Mesenchymal stem cell (in vitro differentiated cells and primary cell): ENCODE results near the gene FKBP2.
A peak's percentile ranks its signal among the peaks of the same experiment; 100 is the strongest.

ENCODE experiments used
- DNase-seq: peaks from one replicate; pipeline ENCODE4 v3.0.0-alpha.2; 2013
- H2AFZ ChIP-seq: one replicate; pipeline ENCODE4 v1.6.1; 2013; ENCODE audit warnings: low read depth, mild to moderate bottlenecking, control low read depth, inconsistent platforms, low read length, moderate library complexity
- H2AK5ac ChIP-seq: 2 replicates; pipeline ENCODE4 v1.6.1; 2013; ENCODE audit warnings: low read length, moderate library complexity, mild to moderate bottlenecking, inconsistent platforms; ENCODE audit not compliant: severe bottlenecking
- H2BK120ac ChIP-seq: one replicate; pipeline ENCODE4 v1.6.1; 2013; ENCODE audit warnings: low read depth, mild to moderate bottlenecking, inconsistent platforms, low read length, moderate library complexity
- H2BK12ac ChIP-seq, 2 experiments: one replicate each; pipeline ENCODE4 v1.6.1; 2013; ENCODE audit warnings: inconsistent platforms in 2 of 2, low read length in 2 of 2, mild to moderate bottlenecking in 2 of 2, moderate library complexity in 2 of 2, control low read depth in 1 of 2
- H2BK15ac ChIP-seq: one replicate; pipeline ENCODE4 v1.6.1; 2013; ENCODE audit warnings: mild to moderate bottlenecking, low read depth, inconsistent platforms; ENCODE audit not compliant: poor library complexity, severe bottlenecking
- H2BK5ac ChIP-seq: 2 replicates; pipeline ENCODE4 v1.6.1; 2013; ENCODE audit warnings: low read depth, mild to moderate bottlenecking, low read length, control low read depth, inconsistent platforms; ENCODE audit not compliant: poor library complexity, severe bottlenecking
- H3K14ac ChIP-seq, 2 experiments: one replicate each; pipeline ENCODE4 v1.6.1; 2013; ENCODE audit warnings: inconsistent platforms in 2 of 2, low read length in 2 of 2, control low read depth in 1 of 2, mild to moderate bottlenecking in 1 of 2, moderate library complexity in 1 of 2
- H3K18ac ChIP-seq, 2 experiments: one replicate each; pipeline ENCODE4 v1.6.1; 2013; ENCODE audit warnings: inconsistent platforms in 2 of 2, low read length in 2 of 2, control low read depth in 1 of 2, low read depth in 1 of 2, mild to moderate bottlenecking in 1 of 2
- H3K23ac ChIP-seq, 2 experiments: one replicate each; pipeline ENCODE4 v1.6.1; 2013; ENCODE audit warnings: inconsistent platforms in 2 of 2, low read length in 2 of 2, mild to moderate bottlenecking in 2 of 2, moderate library complexity in 2 of 2, control low read depth in 1 of 2
- H3K27ac ChIP-seq: 2 replicates; pipeline ENCODE4 v1.5.1; 2013; ENCODE audit warnings: mild to moderate bottlenecking, moderate library complexity, low read length, control low read depth, inconsistent platforms; ENCODE audit not compliant: poor library complexity, severe bottlenecking
- H3K27me3 ChIP-seq, 2 experiments: 2 replicates each; pipeline versions ENCODE4 v1.6.1 to v1.7.0; 2013; ENCODE audit warnings: low read length in 2 of 2, mild to moderate bottlenecking in 2 of 2, moderate library complexity in 2 of 2, control low read depth in 1 of 2, inconsistent platforms in 1 of 2; ENCODE audit not compliant: control insufficient read depth in 1 of 2, insufficient read depth in 1 of 2
- H3K36me3 ChIP-seq, 2 experiments: 2 replicates each; pipeline versions ENCODE4 v1.6.1 to v1.7.0; 2013; ENCODE audit warnings: low read length in 2 of 2, control low read depth in 1 of 2, inconsistent platforms in 1 of 2, low read depth in 1 of 2, mild to moderate bottlenecking in 1 of 2; ENCODE audit not compliant: insufficient read depth in 2 of 2, control insufficient read depth in 1 of 2
- H3K4ac ChIP-seq, 2 experiments: one replicate each; pipeline ENCODE4 v1.6.1; 2013; ENCODE audit warnings: inconsistent platforms in 2 of 2, low read length in 2 of 2, mild to moderate bottlenecking in 2 of 2, moderate library complexity in 2 of 2, control low read depth in 1 of 2, low read depth in 1 of 2
- H3K4me1 ChIP-seq: 2 replicates; pipeline ENCODE4 v1.6.1; 2013; ENCODE audit warnings: low read depth, low read length, control low read depth; ENCODE audit not compliant: control insufficient read depth, insufficient read depth
- H3K4me2 ChIP-seq: 2 replicates; pipeline ENCODE4 v1.6.1; 2013; ENCODE audit warnings: low read length, mild to moderate bottlenecking, inconsistent platforms; ENCODE audit not compliant: poor library complexity, severe bottlenecking
- H3K4me3 ChIP-seq, 2 experiments: 2 replicates each; pipeline versions ENCODE4 v1.5.1 to v1.7.0; 2013; ENCODE audit warnings: low read length in 2 of 2, mild to moderate bottlenecking in 2 of 2, control low read depth in 1 of 2, low read depth in 1 of 2; ENCODE audit not compliant: insufficient read depth in 1 of 2
- H3K79me1 ChIP-seq: replicated peaks from 2 replicates; pipeline ENCODE4 v1.6.1; 2013; ENCODE audit warnings: mild to moderate bottlenecking, control low read depth, low read length, inconsistent platforms; ENCODE audit not compliant: poor library complexity, severe bottlenecking
- H3K9ac ChIP-seq: 2 replicates; pipeline ENCODE4 v1.7.0; 2013; ENCODE audit warnings: mild to moderate bottlenecking, low read length, moderate library complexity
- H3K9me3 ChIP-seq: 2 replicates; pipeline ENCODE4 v1.7.0; 2013; ENCODE audit warnings: mild to moderate bottlenecking, low read length; ENCODE audit not compliant: control insufficient read depth
- H4K8ac ChIP-seq: one replicate; pipeline ENCODE4 v1.6.1; 2013; ENCODE audit warnings: inconsistent platforms, mild to moderate bottlenecking, low read length, moderate library complexity
- H4K91ac ChIP-seq: one replicate; pipeline ENCODE4 v1.6.1; 2013; ENCODE audit warnings: mild to moderate bottlenecking, low read length, inconsistent platforms
- WGBS: methylation state at CpG from one replicate; pipeline ENCODE4 v1.1.7; 2013; ENCODE audit warnings: mixed read lengths; 5-methylcytosine and 5-hydroxymethylcytosine counted together

FKBP2 gene

GRCh38 chr11:64259533-64260067 lies 18.7 kb downstream of the FKBP2 start:
- Histone ChIP-seq H2BK12ac (no peak overlapping the region), H2BK5ac (no peak overlapping the region), H3K14ac (no peak overlapping the region), H2BK120ac (no peak overlapping the region), H3K4ac (no peak overlapping the region), H3K4me2 (no peak overlapping the region), H3K4me3 (no peak overlapping the region), H3K27ac (no peak overlapping the region), H3K18ac (no peak overlapping the region), H3K9ac (no peak overlapping the region), H3K4me1 (peaks cover 26% of the 10 kb centered on the region), H2AK5ac (no peak overlapping the region), H2BK15ac (no peak overlapping the region), H3K9me3 (no peaks in the 10 kb centered on the region), H4K91ac (no peak overlapping the region), H3K27me3 (no peaks in the 10 kb centered on the region), H4K8ac (no peak overlapping the region), H3K79me1 (peaks cover 30% of the 10 kb centered on the region), H3K23ac (no peak overlapping the region), H3K36me3 (peaks cover 87 to 92% of the 10 kb centered on the region in 2 experiments), H2AFZ (no peak overlapping the region)
- WGBS: 83% methylated on average over 4 of the region's 4 CpGs
- DNase-seq: no peak

GRCh38 chr11:64260147-64260708 lies 19.3 kb downstream of the FKBP2 start:
- Histone ChIP-seq H2BK120ac (no peak overlapping the region), H2BK12ac (no peak overlapping the region), H3K4me1 (peaks cover 26% of the 10 kb centered on the region), H2BK5ac (no peak overlapping the region), H3K79me1 (peaks cover 26% of the 10 kb centered on the region), H3K4ac (no peak overlapping the region), H3K27ac (no peak overlapping the region), H2AFZ (no peak overlapping the region), H3K14ac (no peak overlapping the region), H2BK15ac (no peak overlapping the region), H4K91ac (no peak overlapping the region), H3K9ac (no peak overlapping the region), H3K27me3 (no peaks in the 10 kb centered on the region), H3K4me2 (no peak overlapping the region), H3K36me3 (peaks cover 83 to 92% of the 10 kb centered on the region in 2 experiments), H3K23ac (no peak overlapping the region), H4K8ac (no peak overlapping the region), H2AK5ac (no peak overlapping the region), H3K9me3 (no peaks in the 10 kb centered on the region), H3K18ac (no peak overlapping the region), H3K4me3 (no peak overlapping the region)
- 94% methylated on average over 5 of the region's 6 CpGs for WGBS
- no peak for DNase-seq

GRCh38 chr11:64261556-64262080 lies 20.7 kb downstream of the FKBP2 start:
- Histone ChIP-seq H3K14ac (no peak overlapping the region), H3K79me1 (peaks cover 19% of the 10 kb centered on the region), H3K23ac (no peak overlapping the region), H3K27me3 (no peaks in the 10 kb centered on the region), H3K4me3 (no peak overlapping the region), H3K4me2 (no peak overlapping the region), H2BK5ac (no peak overlapping the region), H2AK5ac (no peak overlapping the region), H4K91ac (no peak overlapping the region), H4K8ac (no peak overlapping the region), H3K27ac (no peak overlapping the region), H2AFZ (no peak overlapping the region), H3K18ac (no peak overlapping the region), H3K4ac (no peak overlapping the region), H3K9ac (no peak overlapping the region), H2BK15ac (no peak overlapping the region), H2BK120ac (no peak overlapping the region), H3K4me1 (peaks cover 30% of the 10 kb centered on the region), H2BK12ac (no peak overlapping the region), H3K36me3 (peaks cover 84 to 92% of the 10 kb centered on the region in 2 experiments), H3K9me3 (no peaks in the 10 kb centered on the region)
- WGBS: 96% methylated on average over 18 of the region's 18 CpGs
- no peak for DNase-seq

- peak overlapping the region in 1 of 2 experiments; percentile 55 for H3K14ac ChIP-seq
- H3K9me3 ChIP-seq: no peaks in the 10 kb centered on the region
- no peak overlapping the region for H2AFZ ChIP-seq
- no peak overlapping the region for H3K9ac ChIP-seq
- H3K4ac ChIP-seq: peak overlapping the region in 1 of 2 experiments; percentile 77
- no peaks in the 10 kb centered on the region for H3K27me3 ChIP-seq
- H4K8ac ChIP-seq: no peak overlapping the region
- no peak for DNase-seq
- H3K23ac ChIP-seq: no peak overlapping the region
- whole genome bisulfite sequencing: 96% methylated on average over 40 of the region's 42 CpGs
- peak overlapping the region; percentile 29 to 61 for H2BK12ac ChIP-seq
- peak overlapping the region; percentile 47 for H4K91ac ChIP-seq
- H2BK5ac ChIP-seq: no peak overlapping the region
- peak overlapping the region in 1 of 2 experiments; percentile 16 for H3K18ac ChIP-seq
- no peak overlapping the region for H3K4me2 ChIP-seq
- peak overlapping the region; percentile 66 for H3K27ac ChIP-seq
- H2BK15ac ChIP-seq: no peak overlapping the region
- H3K4me3 ChIP-seq: no peak overlapping the region
- H3K4me1 ChIP-seq: peaks cover 29% of the 10 kb centered on the region
- peaks cover 18% of the 10 kb centered on the region for H3K79me1 ChIP-seq
- H3K36me3 ChIP-seq: peaks cover 81 to 95% of the 10 kb centered on the region in 2 experiments
- peak overlapping the region; percentile 27 for H2AK5ac ChIP-seq
- H2BK120ac ChIP-seq: no peak overlapping the region
Observed at GRCh38 chr11:64262271-64263002, 21.5 kb downstream of the FKBP2 start.
